NCI-H1436 treated with DMSO at 0.1 percent for 48 hours (cell line): Measurements from ENCODE around the gene E2F3.

ENCODE experiments used
- DNase-seq: peaks from one replicate; lab custom pipeline; 2025; lab: John Stamatoyannopoulos, UW

Gene E2F3

DNA sequence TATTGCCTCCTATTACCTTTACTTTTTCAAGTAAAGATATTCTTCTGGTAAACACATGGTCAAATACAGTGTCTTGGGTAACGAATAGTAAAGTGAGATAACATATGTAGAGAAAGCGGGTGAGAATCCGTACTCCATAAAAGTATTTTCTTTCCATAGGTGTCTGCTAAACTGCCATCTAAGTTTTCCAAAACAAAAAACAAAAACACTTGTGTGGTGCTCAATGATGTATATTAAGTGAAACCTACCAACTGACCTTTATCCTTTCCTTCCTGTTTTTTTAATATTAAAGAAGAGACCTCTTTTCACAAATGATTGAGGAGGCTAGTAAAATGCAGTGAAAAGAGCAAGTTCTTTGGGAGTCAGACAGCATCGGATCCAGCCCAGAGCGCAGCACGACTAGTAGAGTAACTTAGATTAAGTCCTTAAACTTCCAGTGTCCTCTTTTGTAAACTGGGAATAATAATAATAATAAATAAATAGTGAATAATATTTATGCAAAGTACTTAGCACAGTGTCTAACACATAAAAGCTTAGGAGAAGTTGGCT lies 132.1 kb downstream of the E2F3 start:
- DNase-seq = no peak

DNA sequence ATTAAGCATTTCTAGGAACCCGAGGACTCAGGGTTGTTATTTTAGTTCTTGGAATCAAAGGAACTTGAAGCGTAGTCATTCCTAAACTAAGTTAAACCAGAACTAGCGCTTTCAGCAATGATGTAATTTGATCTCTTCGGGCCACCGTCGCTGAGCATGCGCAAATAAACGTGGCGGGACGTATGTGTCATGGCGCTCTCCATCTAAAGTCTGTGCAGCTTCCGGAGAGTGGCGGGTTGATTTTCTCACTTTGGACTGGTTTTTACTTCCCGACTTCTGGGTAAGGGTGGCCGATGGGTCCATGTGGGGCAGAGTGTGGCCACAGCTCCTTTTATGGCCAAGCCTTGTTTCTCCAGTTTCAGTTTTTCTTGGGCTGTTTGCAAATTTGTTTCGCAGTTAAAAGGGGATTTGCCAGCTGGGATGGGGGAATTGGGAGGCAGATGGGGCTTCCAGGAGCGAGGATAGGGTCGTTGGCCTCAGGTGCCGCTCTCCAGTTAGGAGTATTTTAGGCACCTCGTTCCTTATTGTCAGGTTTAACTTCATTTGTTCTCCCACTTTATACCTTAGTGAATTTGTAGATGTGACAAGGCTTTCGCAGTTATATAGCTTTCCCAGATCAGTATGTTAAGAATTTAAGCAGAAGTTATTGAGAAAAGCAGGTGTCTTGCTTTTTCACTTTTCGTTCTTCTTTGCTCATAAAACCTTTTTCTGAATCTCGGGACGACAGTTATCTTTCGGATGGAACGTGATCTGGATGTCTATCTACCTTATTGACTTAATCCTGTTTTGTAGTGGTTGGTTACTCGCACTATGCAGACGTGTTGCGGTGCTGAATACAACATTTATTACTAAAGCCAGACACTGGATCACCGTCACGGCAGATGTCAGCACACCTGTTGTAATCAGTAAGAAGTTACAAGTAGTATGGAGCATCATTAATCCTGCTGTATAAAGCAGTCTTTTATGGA lies 132.9 kb downstream of the E2F3 start, which contains the start of gene CDKAL1:
Gene CDKAL1, plus strand, starts transcription at position 163 of the 968 bp plus-strand sequence. CDS start 11,894 bp downstream, outside the sequence.
- DNase-seq = peak; percentile 57

GRCh38 chr6:20538131-20538662 lies 136.5 kb downstream of the E2F3 start:
- DNase-seq = no peak

DNA sequence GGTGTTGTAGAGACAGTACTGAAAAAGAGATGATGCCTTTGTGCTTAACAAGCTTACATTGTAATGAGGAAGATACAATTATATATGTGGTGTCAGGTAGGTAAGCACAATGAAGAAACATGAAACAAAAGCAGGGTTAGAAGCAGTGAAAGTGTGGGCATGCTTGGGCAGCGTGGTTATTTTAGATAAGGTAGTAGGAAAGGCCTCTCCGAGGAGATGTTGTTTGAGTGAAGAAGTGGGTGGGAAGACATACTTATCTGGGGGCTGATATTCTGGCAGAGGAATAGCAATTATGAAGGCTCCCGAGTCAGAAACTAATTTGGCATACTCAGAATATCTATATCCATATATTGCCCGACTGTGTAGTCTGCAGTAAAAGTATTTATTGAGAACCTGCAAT lies 137.2 kb downstream of the E2F3 start:
- DNase-seq = no peak

GRCh38 chr6:20539387-20539786 lies 137.7 kb downstream of the E2F3 start:
- no peak for DNase-seq

- DNase-seq = no peak
Measured at GRCh38 chr6:20540683-20541082, 139.0 kb downstream of the E2F3 start.

GRCh38 chr6:20541382-20541781 lies 139.7 kb downstream of the E2F3 start:
- no peak for DNase-seq

DNA sequence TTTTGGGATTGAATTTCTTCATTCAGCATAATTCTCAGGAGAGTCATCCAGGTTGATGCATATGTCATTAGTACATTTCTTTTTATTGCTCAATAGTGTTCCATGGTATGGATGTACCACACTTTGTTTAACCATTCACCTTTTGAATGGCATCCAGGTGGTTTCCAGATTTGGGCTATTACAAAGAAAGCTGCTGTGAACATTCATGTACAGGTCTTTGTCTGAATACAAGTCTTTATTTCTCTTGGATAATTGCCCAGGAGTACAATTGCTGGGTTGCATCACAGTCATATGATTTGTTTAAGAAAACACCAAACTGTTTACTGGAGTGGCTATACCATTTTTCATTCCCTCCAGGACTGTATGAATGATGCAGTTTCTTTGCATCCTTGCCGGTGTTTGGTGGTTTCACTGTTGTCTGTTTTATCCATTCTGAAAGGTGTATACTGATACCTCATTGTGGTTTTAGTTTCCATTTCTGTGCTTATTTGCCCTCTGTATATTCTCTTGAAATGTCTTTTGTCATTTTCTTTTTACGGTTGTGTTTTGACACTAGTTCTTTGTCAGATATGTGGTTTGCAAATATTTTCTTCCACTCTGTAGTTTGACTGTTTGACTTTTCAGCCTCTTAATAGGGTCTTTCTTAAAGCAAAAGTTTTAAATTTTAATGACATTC lies 141.4 kb downstream of the E2F3 start:
- DNase-seq = peak; percentile 56
